Subcutaneous adipose tissue (tissue), 4 donors: ENCODE results near the gene FSTL3. TPM values are rescaled to one million over a fixed set of nuclear protein-coding genes. Genes with fewer than 3 reads are reported as not detected.

Source experiments
- total RNA-seq, 4 donors: library from RNA; depleted of rRNA; stranded (reverse); fragments of >200 nt; gene quantifications; one replicate each; pipeline ENCODE4 v1.1.0, GENCODE V29; 2016
- TF ChIP-seq, protein P1 (sequence below): fragments of 450-650 bp; IDR thresholded peaks from one replicate; pipeline ENCODE4 v1.5.1; 2016; ENCODE audit warnings: low read depth, mild to moderate bottlenecking, control low read depth, antibody characterized with exemption, moderate library complexity

FSTL3 gene
- total RNA-seq: 100 to 1,000 TPM in 2 of 4 donors, 10 to 100 TPM in 2; 54.5 to 124 (median 91.4) TPM

DNA sequence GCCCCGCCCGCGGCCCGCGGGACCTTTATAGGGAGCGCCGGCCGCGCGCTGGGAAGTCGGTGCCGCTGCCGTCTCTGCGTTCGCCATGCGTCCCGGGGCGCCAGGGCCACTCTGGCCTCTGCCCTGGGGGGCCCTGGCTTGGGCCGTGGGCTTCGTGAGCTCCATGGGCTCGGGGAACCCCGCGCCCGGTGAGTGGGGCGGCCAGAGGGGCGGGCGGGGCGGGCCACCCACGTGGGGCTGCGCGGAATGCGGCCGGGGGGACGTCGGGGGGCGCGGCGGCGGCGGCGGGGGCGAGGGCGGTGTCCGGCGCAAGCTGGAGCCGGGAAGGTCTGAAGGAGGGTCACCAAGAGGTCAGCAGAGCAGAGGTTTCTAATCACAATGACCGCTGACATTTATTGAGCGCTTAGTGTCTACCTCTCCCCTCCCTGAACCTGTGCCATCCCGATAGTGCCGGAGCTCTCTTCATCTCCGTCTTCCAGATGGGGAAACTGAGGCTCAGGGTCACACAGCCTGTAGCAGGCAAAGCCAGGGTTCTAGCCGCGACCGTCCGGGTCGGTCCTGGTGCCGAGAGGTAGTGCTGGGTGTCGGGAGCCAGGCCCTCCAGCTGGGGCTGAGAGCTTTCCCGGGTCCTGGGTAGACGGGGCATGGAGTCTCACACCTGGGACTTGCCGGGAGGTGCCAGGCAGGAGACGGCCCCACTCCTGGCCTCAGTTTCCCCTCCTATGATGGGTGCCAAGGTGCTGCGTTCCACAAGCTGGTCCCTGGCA lies at the start of gene FSTL3:
FSTL3 (plus strand) TSS at position 54 of the 767 bp plus-strand sequence; CDS start at position 86, 32 bp downstream.
- TF ChIP-seq, protein P1, sequence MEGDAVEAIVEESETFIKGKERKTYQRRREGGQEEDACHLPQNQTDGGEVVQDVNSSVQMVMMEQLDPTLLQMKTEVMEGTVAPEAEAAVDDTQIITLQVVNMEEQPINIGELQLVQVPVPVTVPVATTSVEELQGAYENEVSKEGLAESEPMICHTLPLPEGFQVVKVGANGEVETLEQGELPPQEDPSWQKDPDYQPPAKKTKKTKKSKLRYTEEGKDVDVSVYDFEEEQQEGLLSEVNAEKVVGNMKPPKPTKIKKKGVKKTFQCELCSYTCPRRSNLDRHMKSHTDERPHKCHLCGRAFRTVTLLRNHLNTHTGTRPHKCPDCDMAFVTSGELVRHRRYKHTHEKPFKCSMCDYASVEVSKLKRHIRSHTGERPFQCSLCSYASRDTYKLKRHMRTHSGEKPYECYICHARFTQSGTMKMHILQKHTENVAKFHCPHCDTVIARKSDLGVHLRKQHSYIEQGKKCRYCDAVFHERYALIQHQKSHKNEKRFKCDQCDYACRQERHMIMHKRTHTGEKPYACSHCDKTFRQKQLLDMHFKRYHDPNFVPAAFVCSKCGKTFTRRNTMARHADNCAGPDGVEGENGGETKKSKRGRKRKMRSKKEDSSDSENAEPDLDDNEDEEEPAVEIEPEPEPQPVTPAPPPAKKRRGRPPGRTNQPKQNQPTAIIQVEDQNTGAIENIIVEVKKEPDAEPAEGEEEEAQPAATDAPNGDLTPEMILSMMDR: no peak

- TF ChIP-seq, protein P1: no peak
These were observed 48.0 kb upstream of the FSTL3 start for GRCh38 chr19:628168-628567.

DNA sequence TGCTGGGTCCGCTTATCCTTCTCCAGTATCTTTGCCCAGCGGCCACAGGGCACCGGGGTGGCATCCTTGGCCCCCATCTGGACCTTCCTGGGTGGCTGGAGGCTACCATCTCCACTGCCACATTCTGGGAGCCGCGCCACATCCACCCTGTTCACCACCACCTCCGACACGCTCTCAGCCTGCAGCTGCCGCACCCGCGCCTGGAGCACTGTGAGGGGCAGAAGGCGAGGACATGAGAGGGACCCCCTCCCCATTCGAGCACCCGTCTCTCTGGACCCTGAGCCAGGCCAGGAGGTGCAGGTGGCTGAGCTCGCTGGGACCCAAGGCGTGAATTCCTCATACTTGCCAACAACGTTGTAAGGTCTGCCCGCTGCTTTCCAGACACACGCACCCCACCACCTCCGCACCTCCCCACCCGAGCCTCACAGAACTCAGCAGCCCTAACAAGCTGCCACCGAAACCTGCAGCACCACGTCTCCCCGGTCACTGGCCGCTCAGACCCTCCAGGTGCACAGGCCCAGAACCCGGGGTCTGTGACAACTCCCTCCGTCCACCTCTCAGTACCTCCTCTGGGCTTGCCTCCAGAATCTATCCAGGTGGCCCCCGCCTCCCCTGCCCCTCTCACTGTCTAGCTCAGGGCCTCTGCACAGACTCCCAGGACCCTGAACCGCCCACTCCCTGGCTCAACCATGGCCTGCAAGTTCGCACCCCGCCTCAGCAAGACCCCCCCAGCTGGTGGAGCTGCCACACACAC lies 46.1 kb upstream of the FSTL3 start:
- TF ChIP-seq, protein P1: no peak

GRCh38 chr19:632579-633067 lies 43.6 kb upstream of the FSTL3 start:
- TF ChIP-seq, protein P1: no peak

DNA sequence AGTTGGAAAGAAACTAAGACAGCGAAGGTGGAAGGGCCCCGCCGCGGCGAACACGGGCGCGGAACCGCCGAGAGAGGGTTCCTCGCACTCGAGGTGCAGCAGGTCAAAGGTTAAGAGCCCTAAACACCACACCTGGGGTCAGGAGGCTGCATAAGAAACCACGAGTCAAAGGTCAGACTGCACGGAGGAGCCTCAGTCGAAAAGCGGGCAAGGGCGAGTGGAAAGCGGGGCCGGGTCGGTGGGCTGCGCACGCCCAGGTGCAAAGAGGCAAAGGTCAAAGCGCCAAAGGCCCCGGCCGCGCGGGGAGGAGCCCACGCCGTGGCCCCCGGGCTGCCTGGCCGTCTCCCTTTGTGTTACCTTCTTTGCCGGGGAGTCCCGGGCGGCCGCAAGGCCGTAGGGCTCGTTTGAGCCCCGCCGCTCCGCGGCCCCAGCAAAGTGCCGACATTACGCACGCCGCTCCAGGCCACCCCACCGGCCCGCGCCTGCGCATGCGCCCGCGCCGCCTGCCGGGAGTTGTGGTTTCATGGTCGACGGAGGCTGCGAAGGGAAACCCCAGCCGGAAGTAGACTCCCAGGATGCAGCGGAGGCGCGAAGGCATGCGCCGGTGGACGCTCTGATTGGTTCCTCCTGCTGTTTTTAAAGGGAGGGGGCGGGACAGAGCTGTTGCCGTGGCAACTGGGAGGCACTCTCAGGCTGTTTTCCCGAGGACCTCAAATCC lies 43.0 kb upstream of the FSTL3 start, which contains the start of gene POLRMT:
POLRMT (minus strand) TSS at position 470 of the 718 bp plus-strand sequence; CDS start at position 445, 25 bp downstream.
- TF ChIP-seq, protein P1: no peak

DNA sequence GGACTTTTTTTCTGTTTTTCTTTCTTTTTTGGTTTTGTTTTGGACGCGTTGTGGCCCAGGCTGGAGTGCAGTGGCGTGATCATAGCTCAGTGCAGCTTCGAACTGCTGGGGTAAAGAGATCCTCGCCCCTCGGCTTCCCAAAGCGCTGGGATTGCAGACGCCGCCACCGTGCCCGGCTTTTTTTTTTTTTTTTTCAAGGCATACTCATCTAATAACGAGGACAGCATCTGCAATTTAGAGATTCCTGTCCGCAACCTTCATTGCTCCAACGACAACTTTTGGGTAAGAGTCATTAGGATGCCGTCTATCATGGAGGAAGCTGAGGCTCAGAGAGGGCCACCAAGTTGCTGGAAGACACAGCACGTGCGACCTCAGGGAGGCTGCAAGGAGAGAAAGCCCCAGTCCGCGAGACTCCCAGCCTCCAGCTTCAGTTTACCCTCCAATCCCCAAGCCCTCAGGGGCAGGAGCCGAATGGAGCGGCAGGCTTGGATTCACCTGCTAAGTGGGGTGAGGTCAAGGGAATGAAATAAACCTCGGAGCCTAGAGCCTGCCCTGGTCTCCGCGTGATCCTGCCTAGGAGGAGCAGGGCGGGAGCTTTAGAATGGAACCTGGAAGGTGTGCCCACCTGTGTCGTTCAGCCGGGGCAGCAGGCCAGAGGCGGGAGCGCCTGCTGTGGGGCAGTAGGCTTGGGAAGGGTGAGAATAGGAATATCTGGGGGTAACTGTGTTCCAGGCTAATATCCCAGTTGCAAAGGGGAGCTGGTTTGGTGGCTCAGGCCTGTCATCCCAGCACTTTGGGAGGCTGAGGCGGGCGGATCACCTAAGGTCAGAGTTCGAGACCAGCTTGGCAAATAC lies 42.2 kb upstream of the FSTL3 start:
- TF ChIP-seq, protein P1: no peak
